Erythroblast (primary cell): ENCODE measurements around the gene SLC16A9.

ENCODE experiments used
- GATA1 ChIP-seq: IDR thresholded peaks from 2 replicates; pipeline ENCODE4 v1.6.1; 2011; ENCODE audit warnings: low read depth, mild to moderate bottlenecking, control low read depth, low read length, moderate library complexity
- POLR2A ChIP-seq: IDR thresholded peaks from 2 replicates; pipeline ENCODE4 v1.6.1; 2011; ENCODE audit warnings: mild to moderate bottlenecking, low read length

DNA sequence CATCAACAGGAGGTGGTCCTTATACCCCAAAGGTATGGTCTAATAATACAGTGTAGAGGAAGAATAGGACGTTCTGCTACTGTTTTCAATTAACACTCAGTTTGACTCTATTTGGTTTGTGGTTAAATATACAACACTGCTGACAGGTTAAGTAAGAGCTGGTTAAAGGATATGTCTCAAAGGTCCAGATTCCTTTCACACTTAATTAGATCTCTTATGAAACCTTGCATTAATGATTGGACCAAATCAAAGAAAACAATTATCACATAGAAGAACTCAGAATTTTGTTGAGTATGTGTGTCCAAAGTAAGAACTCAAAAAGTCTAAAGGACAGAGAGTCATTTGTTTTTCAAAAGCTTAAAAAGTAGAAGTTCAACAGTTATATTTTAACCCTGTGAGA is 25.6 kb upstream of the SLC16A9 start:
- no peak for TF ChIP-seq POLR2A
- TF ChIP-seq GATA1 = no peak
